CD4-positive, alpha-beta T cell treated with Interleukin-6 for 4 hours (primary cell): ENCODE data around the gene TXNL4A.
A peak's percentile ranks its signal among the peaks of the same experiment; 100 is the strongest.

ENCODE experiments used
- DNase-seq: peaks from one replicate; pipeline ENCODE4 v3.0.0-alpha.2; 2020; ENCODE audit warnings: mixed read lengths

The TXNL4A gene

DNA sequence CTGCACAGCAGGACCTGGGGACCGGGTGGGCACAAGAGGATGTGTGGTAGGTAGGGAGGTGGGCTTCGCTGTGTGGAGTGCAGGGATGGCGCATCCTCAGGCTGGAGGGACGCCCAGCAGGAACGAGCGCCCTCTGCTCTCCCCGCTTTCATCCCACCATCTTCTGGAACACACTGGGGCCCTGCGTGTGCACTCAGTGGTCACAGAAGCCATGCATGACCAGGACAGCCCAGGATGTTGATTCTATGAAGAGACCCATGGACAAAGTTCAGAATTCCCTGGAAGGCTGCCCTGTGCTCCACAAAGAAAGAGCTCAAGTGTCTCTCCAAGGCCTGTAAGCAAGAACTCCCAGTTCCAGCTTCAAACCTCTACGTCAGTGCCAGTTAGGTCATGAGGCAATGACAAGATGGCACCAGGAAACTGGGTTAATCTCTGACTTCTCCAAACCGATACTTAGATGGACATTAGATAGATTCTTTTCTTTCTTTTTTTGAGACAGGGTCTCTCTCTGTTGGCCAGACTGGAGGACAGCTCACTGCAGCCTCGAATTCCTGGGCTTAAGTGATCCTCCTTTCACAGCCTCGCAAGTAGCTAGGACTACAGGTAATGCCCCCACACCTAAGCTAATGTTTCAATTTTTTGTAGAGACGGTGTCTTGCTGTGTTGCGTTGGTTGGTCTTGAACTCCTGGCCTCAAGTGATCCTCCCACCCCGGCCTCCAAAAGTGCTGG is 40.3 kb downstream of the TXNL4A start:
- DNase-seq = no peak

DNA sequence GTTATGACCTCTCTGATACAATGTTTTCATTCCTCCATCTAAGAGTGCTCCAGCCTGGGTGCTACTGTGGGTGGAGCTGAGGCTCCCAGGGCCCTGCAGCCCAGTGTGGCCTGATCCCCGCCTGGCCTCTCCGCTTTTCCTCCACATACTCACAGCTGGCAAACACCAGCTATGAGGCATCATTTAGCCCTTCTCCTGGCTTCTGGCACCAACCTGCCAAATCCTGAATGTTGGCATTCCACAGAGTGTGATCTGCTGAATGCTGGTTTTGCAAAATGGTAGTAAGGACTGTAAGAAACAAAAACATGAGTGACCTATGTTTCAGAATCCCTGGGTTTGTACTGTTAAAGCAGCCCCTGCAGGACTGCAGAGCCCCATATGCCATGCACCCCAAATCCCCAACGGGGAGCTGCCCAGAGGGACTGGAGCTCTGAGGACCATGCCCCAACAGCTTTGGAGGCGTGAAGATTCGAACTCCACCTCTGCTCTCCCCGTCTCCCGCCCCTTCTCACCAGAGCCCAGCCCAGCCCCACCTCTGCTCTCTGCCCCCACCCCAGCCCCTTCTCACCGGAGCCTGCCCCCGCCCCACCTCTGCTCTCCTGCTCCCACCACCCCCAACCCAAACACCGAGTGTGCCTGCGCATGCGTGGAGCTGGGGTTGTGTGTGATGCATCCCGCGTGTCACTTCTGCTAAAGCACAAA is 41.2 kb downstream of the TXNL4A start:
- no peak for DNase-seq

DNA sequence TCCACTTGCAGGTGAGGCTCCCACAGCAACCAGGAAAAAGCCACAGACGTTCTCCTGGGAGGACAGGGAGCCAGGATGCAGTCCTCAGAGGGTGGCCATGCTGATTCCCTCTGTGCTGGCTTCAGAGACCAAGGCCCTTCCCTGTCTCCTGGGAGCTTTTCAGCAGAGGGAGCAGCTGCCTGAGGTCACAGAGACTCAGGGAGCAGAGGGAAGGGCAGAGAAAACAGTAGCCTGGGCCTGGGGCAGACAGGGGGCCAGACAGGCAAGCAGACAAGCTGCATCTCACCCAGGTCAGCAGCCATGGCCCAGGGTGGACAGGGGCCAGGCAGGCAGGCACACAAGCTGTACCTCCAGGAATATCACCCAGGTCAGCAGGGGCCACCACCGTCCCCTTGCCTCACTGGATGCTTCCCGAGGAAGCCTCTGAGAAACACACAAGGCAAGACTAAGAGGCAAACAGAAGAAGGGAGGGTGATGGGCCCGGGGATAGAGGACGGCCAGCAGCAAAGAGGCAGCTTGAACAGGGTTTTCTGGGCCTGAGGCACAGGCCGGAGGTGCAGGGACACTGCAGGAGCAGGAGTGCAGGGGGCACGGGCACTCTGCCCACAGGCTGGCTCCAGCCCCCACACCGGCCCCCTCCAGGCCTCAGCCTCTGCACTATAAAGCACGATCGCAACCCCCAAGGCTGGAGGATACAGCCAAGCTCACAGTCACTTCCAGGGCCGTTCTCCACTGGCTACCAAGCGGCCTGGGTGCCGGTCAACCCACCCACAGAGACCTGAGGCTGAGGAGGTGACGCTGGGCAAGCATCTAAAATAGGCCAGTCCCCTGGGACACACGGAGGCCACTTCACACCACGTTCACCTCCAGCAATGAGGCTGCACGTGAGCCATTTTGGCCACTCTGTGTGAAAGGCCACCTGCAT is 43.0 kb downstream of the TXNL4A start:
- no peak for DNase-seq

DNA sequence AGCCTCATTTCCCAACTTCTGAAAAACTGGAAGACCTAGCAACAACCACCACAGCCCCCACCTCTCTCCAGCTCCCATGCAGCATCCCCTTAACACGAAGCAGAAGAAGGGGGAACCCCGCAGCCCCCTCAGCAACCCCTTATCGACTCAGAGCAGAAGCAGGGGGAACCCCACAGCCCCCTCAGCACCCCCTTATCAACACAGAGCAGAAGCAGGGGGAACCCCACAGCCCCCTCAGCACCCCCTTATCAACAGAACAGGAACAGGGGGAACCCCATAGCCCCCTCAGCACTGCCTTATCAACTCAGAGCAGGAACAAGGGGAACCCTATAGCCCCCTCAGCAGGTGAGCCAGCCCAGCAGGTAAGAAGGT is 43.6 kb downstream of the TXNL4A start:
- DNase-seq = no peak

DNA sequence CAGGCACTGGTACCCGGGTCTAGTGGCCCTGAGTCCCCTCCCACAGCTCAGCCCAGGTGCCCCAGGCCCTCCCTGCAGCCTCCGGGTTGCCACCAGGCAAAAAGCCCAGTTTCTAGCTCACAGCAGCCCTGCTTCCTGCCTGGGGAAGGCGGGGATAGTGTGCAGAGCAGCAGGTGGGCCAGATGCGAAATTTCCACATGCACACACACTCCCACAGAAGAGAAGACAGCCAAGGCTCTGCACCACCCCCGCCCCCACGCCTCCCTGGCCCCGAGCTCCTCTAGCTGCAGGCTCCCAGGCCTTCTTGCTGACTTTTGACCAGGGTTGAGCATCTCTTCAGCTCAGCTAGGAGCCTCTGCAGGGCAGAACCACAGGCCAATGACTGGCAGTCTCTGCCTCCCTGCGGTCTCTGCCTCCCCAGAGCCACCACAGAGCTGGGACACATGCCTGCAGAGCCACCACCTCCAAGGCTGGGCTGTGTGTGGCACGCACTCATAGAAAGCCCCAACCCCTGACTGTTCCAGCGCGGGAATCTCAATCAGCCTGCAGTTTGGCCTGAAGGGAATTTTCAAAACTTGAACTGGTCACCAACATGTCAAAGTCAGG is 44.1 kb downstream of the TXNL4A start:
- DNase-seq = peak; percentile 20

DNA sequence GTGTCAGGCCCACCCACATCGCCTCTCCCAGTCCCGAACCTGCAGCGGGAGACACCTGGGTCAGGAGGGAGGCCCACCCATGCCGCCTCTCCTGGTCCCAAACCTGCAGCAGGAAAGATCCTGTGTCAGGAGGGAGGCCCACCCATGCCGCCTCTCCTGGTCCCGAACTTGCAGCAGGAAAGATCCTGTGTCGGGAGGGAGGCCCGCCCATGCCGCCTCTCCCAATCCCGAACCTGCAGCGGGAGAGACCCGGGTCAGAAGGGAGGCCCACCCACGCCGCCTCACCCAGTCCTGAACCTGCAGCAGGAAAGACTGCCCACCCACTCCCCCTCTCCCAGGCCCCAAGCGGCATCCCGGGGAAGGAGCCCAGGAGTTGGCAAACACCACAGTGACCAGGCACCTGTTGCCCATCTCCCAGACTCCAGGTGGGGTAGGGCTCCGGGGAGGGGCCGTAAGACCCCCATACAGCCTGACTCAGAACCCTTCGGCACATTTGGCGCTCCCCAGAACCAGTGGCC is 44.7 kb downstream of the TXNL4A start:
- no peak for DNase-seq

DNA sequence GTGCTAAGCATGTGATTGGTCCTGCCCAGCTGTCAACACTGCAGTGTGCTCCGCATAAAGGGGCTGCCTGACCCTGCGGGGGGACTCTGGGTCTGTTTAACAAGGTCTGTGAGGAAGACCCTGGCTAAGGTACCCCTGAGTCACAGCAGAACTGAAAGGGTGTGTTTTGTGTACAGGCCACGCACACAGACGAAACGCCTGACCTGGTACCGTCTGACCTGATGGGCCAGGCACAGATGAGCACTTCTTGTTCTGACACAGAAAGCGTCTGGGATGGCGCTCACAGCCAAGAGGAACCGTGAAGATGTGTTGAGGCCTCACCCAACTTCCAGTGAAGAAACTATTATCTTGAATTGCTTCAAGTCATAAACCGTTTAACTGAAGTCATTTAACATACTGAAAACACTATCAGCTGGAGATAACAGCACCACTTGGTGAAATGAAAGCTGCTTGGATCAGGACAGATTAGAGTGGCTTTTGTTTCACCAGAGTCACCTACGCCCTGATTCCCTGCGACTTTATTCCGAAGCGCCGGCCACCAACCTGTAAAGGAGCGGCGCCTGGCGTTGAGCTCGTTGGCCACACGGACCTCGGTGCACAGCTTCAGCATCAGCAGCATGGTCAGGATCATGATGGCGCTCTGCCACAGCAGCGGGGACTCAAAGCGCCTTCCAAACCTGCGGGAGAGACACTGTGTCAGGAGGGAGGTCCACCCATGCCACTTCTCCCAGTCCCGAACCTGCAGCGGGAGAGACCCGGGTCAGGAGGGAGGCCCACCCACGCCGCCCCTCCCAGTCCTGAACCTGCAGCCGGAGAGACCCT is 45.4 kb downstream of the TXNL4A start:
- DNase-seq = no peak

DNA sequence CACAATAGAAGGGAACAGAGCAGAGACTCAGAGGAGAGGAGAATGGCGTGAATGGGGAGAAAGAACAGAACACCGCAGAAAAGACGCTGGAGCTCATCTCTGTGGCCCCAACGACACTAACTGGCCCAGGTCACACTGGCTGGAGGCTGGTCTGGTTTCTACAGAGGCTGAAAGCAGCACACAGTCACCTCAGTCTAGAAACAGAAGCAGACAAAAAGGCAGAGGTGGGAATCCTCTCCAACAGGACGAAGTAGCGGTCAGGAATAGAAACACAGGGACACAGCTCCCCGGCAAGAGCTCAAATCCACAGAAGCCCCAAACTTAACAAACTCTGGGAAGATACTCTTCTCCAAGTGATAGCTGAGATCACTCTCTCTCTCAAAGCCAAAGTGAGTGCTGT is 46.2 kb downstream of the TXNL4A start:
- DNase-seq = no peak

DNA sequence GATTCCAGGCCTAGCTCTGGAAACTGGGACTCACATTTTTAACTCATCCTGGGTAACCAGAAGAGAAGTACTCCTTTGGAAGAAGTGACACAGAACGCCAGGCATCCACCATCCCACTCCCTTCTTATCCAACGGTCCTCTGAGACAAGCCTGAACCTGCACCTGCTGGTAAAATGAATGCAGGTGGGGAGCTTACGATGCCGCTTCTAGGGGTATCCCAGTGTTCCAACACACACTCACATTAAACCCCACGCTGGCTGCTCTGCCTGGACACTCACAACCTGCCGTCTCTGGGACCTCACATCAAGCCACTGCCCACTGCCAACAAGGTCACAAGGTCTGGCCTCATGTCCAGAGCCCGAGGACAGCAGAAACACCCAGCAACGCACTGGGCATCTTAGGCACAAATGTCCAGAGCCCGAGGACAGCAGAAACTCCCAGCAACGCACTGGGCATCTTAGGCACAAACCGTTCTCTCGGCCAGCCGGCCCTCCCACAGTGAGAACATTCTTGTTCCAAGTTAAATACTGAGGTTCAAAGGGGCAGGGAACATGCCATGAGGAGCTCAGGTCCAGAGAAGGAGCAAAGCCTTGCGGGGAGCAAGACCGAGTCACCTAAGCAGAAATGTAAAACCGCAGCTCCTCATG is 46.8 kb downstream of the TXNL4A start:
- no peak for DNase-seq

DNA sequence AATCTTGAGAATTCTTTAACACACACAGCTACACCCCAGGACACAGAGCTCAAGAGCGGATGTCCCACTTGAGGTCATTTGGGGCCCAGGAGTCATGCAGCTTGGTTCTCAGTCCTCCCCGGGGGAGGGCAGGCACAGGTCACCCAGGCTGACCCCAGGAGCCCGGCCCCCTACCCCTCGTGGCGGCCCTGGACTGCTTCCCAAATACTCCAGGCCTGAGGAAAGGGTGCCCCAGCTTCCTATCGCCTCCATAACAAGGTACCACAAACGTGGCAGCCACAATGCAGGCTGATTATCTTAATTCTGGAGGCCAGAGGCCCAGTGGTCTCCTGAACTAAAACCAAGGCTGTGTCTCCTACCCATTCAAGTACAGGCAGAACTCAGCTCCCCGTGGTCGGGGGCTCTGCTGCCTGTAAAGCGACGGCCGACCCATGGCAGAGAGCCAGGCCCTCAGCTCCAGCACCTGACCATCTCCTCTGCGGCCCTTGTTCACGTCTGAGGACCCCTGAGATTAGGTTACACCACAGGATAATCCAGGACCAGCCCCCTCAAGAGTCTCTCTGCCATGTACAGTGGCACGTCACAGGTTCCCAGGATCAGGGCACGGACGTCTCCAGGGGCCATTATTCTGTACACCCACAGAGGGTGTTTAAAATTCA is 47.4 kb downstream of the TXNL4A start:
- no peak for DNase-seq

DNA sequence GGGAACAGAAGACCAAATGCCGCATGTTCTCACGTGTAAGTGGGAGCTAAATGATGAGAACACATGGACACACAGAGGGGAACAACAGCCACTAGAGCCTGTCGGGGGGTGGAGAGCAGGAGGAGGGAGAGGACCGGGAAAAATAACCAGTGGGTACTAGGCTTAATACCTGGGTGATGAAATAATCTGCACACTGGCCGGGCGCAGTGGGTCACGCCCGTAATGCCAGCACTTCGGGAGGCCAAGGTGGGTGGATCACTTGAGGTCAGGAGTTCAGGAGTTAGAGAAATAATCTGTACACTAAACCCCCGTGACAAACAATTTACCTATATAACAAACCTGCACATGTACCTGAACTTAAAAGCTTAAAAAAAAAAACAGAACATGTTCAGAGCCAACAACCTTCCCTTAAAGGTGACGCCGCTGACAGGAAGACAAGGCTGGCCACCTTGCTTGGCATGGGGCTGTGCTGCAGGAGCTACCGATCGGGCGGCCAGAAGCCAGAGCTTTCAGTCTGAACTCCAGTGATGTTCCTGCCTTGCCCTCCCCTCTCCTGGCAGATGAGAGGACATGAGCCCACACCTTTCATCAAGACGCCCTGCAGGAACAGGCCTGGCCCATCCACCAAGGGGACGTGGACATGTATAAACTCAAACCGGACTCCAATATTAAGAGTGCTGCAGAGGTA is 48.1 kb downstream of the TXNL4A start:
- DNase-seq = no peak

DNA sequence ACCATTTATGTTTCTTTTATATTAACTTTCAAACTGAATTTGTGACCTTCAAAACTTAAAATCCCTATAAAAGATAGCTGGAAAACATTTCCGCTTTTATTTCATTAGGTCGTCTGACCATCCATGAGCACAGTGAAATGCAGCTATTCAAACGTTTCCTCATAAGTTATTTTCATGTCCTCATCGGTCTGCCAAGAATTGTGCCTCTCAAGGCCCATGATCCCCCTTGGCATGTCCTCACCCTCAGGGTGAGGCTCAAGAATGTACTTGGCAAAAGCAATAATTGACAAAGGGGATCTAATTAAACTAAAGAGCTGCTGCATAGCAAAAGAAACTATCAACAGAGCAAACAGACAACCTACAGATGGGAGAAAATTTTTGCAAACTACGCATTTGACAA is 49.3 kb downstream of the TXNL4A start:
- DNase-seq = no peak

DNA sequence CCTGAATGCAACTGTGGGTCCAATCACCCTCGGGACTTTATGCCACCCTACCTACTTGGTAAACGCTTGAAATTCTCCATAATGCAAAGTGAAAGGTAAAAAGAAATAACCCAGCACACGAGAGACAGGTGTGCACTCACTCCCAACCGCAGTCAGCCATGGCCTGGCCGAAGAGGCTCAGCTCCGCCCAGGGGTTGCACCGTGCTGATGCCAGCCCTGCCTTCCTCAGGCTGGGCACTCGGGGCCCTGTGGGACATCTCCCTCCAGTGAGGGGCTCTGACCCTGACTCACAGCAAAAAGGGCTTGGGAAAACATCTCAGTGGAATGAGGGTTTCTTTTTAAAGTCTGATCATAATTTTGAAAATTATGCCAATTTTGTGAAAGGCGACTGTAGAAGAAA is 50.2 kb downstream of the TXNL4A start:
- no peak for DNase-seq

DNA sequence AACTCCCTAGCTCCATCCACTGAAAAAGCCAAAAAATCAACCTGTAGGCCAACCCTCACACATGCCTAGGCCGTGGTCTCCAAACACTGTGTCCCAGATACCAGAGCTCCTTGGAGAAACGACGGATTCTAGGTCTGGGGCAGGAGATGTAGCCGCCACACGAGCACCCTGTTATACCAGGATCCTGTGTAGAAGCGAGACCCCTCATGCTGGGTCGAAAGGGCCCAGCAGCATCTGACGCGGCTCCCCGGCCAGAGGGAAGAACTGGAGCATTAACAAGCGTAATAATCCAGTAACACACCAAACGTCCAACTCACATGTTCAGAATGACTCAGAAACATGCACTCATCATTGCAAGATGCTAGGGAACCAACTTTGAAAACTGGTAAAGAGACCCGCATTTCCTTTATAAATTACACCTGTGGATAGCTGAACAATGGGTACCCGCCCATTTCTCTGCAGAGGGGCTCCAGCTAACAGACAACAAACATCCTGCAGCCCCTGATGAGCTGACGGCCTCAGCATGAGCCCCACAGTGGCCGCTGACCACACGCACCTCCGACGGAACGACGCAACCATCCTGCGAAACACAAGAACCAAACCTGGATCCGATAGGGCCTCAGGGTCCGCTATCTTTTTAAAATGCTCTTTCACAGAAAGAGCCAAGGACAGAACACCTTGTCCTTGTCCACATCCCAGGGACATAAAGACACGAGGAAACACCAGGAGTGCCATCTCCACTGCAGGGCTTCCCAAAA is 51.1 kb downstream of the TXNL4A start:
- DNase-seq = no peak

DNA sequence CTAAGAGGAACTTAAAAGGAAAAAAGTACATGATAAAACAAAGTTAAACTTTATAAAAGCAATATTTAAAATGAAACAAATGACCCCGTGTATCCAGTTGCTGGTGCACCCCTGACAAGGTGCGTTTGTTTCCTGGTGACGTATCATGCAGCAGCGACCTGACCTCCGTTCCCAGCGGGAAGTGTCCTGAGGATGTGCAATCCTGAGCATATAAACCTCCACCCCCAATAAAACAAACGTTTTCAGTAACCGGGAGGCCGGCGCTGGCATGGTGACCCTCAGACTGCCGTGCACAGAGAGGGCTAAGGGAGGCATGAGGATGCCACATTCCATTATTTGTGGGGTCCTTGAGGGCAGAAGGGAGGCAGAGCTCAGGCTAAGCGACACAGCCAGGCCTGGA is 51.7 kb downstream of the TXNL4A start:
- DNase-seq = no peak

DNA sequence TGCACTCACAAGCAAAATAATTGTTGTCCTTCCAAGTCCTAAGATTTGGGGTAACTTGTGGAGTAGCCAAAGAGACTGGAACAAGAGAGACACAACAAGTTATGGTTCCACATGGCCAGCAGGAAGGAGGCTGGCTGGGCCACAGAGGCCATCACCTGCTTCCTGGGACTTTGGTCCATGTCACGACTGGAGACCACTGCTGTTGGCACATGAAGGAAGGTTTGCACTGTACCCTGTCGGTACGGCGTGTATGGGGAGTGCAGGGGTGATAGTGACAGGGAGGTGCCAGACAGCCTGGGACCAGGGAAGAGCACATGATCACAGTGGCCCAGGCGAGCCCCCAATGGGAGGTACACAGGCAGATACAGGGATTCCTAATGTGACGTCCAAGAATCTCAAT is 52.4 kb downstream of the TXNL4A start:
- no peak for DNase-seq

DNA sequence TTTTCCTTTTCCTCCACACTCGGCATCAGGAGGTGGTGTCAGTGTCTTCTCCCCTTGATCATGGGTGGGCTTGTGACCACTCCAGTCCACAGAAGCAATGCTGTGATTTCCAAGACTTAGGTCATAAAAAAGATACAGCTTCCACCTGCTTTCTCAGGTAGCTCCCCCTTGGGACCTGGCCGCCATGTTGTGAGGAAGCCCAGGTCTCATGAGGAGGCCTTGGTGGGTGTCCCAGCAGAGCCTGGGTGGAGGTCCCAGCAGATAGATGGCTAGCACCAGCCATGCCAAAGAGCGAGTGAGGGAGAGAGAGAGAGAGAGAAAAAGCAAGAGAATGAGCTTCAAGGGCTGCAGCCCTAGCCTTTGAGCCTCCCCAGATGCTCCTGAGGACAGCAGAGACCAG is 52.9 kb downstream of the TXNL4A start:
- DNase-seq = no peak

DNA sequence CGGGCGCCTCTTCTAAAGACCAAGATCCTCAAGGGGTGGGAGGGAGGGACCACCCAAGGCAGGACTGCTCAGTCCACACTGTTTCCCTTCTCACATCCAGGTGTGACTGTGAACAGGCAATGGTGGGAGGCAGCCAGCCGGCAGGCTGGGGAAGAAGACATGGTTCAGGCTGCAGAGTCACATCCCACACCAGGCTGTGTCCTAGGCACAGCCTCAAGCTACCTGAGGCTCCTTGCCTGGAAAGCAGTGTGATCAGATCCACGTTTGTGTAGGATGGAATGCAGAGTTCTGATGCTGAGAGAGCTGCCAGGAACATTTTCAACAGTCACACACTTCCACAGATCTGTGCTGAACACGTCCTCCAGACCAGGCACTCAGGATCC is 53.3 kb downstream of the TXNL4A start:
- DNase-seq = no peak

DNA sequence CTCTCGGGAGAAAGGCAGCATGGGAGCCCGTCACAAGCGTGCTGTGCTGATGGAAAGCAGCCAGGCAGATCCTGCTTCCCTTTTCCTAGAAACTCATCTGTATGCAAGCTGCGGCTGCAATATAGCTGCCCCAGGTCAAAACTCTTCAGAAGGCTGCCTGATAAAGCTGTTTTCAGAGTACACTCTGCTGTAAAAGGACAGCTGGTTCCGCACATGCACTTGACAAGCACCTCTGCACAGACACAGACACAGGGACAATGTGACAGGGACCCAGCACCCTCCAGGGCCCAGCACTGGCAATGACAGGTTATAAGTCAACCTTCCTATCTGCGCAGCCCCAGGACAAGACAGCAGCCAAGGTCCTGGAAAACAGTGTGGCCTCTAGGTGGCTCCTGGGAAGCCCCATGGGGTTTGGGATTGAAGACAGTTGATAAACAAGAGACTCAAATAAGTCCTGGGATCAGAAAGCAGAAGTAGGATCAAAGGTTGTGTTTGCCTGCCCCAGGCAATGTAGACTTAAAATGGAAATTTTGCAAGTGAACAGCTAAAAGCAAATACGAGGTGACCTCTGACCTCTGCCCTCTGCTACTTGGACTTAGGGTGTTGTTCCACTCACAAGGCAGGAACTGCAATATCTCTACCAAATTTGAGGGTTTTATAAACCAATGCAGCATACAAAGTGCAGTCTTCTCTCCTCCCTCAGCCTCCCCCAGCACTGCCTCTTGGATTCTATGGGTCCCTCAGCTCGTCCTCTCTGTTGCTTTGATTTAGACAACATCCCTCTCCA is 53.9 kb downstream of the TXNL4A start:
- DNase-seq = no peak
